HAP-1 (cell line): ENCODE data around the gene SNX2.
"Not testable (repeated sequence)": the region's sequence is repeated elsewhere in the genome, so short reads cannot be mapped to it uniquely, and the experiment has no call there.

Experiments
- DNase-seq, 2 experiments: peaks; one replicate each; pipeline ENCODE4 v3.0.0-alpha.2; 2016 to 2020; ENCODE audit warnings: low spot score in 2 of 2
- H3K27me3 ChIP-seq: fragments of 250-450 bp; sonication (Bioruptor Pico); 2 replicates; pipeline ENCODE4 v1.5.1; 2020; ENCODE audit warnings: low read depth, mild to moderate bottlenecking, moderate library complexity
- H3K36me3 ChIP-seq: fragments of 250-450 bp; sonication (Bioruptor Pico); replicated peaks from 2 replicates; pipeline ENCODE4 v1.5.1; 2020; ENCODE audit warnings: mild to moderate bottlenecking
- H3K4me1 ChIP-seq: fragments of 250-450 bp; sonication (Bioruptor Pico); 2 replicates; pipeline ENCODE4 v1.5.1; 2020; ENCODE audit warnings: mild to moderate bottlenecking
- H3K4me3 ChIP-seq: fragments of 250-450 bp; sonication (Bioruptor Pico); 2 replicates; pipeline ENCODE4 v1.5.1; 2020; ENCODE audit warnings: mild to moderate bottlenecking, moderate library complexity
- H3K9me3 ChIP-seq: fragments of 250-450 bp; sonication (Bioruptor Pico); 2 replicates; pipeline ENCODE4 v1.5.1; 2020; ENCODE audit warnings: mild to moderate bottlenecking, moderate library complexity
- in situ Hi-C: fragments of 300-500 bp; cut with MboI; formaldehyde crosslinking; loops from 3 replicates; pipeline ENCODE4 v1.14.3; 2020; ENCODE audit warnings: low sequenced_read_pairs, inconsistent platforms, mixed read lengths

Gene SNX2

GRCh38 chr5:122756264-122756911 lies 18.5 kb upstream of the SNX2 start:
- Histone ChIP-seq H3K36me3 (no peaks in the 10 kb centered on the region), H3K9me3 (no peaks in the 10 kb centered on the region), H3K4me1 (peaks cover 8% of the 10 kb centered on the region), H3K27me3 (no peaks in the 10 kb centered on the region), H3K4me3 (no peak overlapping the region)
- no peak for DNase-seq
- in situ Hi-C loops = no loop called here

- Histone ChIP-seq H3K36me3 (no peaks in the 10 kb centered on the region), H3K9me3 (no peaks in the 10 kb centered on the region), H3K4me3 (no peak overlapping the region), H3K27me3 (no peaks in the 10 kb centered on the region), H3K4me1 (peaks cover 3% of the 10 kb centered on the region; the same call in 1 of the 2 replicates)
- in situ Hi-C loops = no loop called here
- no peak for DNase-seq
Measured at GRCh38 chr5:122757285-122757684, 17.6 kb upstream of the SNX2 start.

GRCh38 chr5:122759241-122760070 lies 15.4 kb upstream of the SNX2 start:
- no peaks in the 10 kb centered on the region for H3K9me3 ChIP-seq
- no peaks in the 10 kb centered on the region for H3K36me3 ChIP-seq
- no peak for DNase-seq
- in situ Hi-C loops = no loop called here
- no peaks in the 10 kb centered on the region for H3K27me3 ChIP-seq
- no peak overlapping the region for H3K4me3 ChIP-seq
- no peaks in the 10 kb centered on the region for H3K4me1 ChIP-seq

- Histone ChIP-seq H3K4me1 (no peaks in the 10 kb centered on the region), H3K36me3 (no peaks in the 10 kb centered on the region), H3K27me3 (no peaks in the 10 kb centered on the region), H3K4me3 (no peak overlapping the region), H3K9me3 (no peaks in the 10 kb centered on the region)
- no peak for DNase-seq
- in situ Hi-C loops = no loop called here
Measured at GRCh38 chr5:122760236-122760635, 14.6 kb upstream of the SNX2 start.

- no peaks in the 10 kb centered on the region for H3K9me3 ChIP-seq
- H3K4me3 ChIP-seq = no peak overlapping the region
- H3K4me1 ChIP-seq = no peaks in the 10 kb centered on the region
- DNase-seq = no peak
- H3K36me3 ChIP-seq = no peaks in the 10 kb centered on the region
- in situ Hi-C loops = no loop called here
- H3K27me3 ChIP-seq = no peaks in the 10 kb centered on the region
Measured at GRCh38 chr5:122761115-122761514, 13.8 kb upstream of the SNX2 start.

GRCh38 chr5:122761896-122762295 lies 13.0 kb upstream of the SNX2 start:
- H3K4me3 ChIP-seq, H3K36me3 ChIP-seq, in situ Hi-C loops, H3K27me3 ChIP-seq, H3K4me1 ChIP-seq, DNase-seq, H3K9me3 ChIP-seq: not testable (repeated sequence)

GRCh38 chr5:122766130-122766529 lies 8.8 kb upstream of the SNX2 start:
- Histone ChIP-seq H3K36me3 (no peaks in the 10 kb centered on the region), H3K9me3 (no peaks in the 10 kb centered on the region), H3K27me3 (no peaks in the 10 kb centered on the region), H3K4me1 (no peaks in the 10 kb centered on the region), H3K4me3 (no peak overlapping the region)
- in situ Hi-C loops = no loop called here
- DNase-seq = no peak

- in situ Hi-C loops = no loop called here
- no peak for DNase-seq
Measured at GRCh38 chr5:122770477-122770876, 4.4 kb upstream of the SNX2 start.

GRCh38 chr5:122772446-122772845 lies 2.4 kb upstream of the SNX2 start:
- Histone ChIP-seq H3K27me3 (no peaks in the 10 kb centered on the region), H3K9me3 (no peaks in the 10 kb centered on the region), H3K4me3 (no peak overlapping the region), H3K36me3 (no peaks in the 10 kb centered on the region), H3K4me1 (peaks cover 8% of the 10 kb centered on the region)
- in situ Hi-C loops = no loop called here
- no peak for DNase-seq

More at GRCh38 chr5:122770477-122770876, 4.4 kb upstream of the SNX2 start:
- no peaks in the 10 kb centered on the region for H3K9me3 ChIP-seq
- H3K27me3 ChIP-seq = no peaks in the 10 kb centered on the region
- peaks cover 5% of the 10 kb centered on the region for H3K4me1 ChIP-seq
- no peak overlapping the region for H3K4me3 ChIP-seq
- no peaks in the 10 kb centered on the region for H3K36me3 ChIP-seq

- Histone ChIP-seq H3K9me3 (no peaks in the 10 kb centered on the region), H3K27me3 (no peaks in the 10 kb centered on the region), H3K4me3 (no peak overlapping the region), H3K4me1 (peaks cover 8% of the 10 kb centered on the region), H3K36me3 (no peaks in the 10 kb centered on the region)
- no peak for DNase-seq
- in situ Hi-C loops = no loop called here
Measured at GRCh38 chr5:122773619-122774018, 1.3 kb upstream of the SNX2 start.

GRCh38 chr5:122774519-122774860 lies 390 bp upstream of the SNX2 start:
- Histone ChIP-seq H3K4me3 (peak overlapping the region; percentile 88), H3K4me1 (peaks cover 8% of the 10 kb centered on the region), H3K27me3 (no peaks in the 10 kb centered on the region), H3K9me3 (no peaks in the 10 kb centered on the region), H3K36me3 (no peaks in the 10 kb centered on the region)
- in situ Hi-C loops = no loop called here
- no peak for DNase-seq

GRCh38 chr5:122775550-122776542 lies 966 bp downstream of the SNX2 start:
- in situ Hi-C loops = no loop called here
- peak; percentile 24 to 55 for DNase-seq
- H3K4me3 ChIP-seq = peak overlapping the region; percentile 88

GRCh38 chr5:122778157-122778556 lies 3.3 kb downstream of the SNX2 start:
- Histone ChIP-seq H3K9me3 (no peaks in the 10 kb centered on the region), H3K4me3 (no peak overlapping the region), H3K27me3 (no peaks in the 10 kb centered on the region), H3K4me1 (peaks cover 8% of the 10 kb centered on the region), H3K36me3 (no peaks in the 10 kb centered on the region)
- no peak for DNase-seq
- in situ Hi-C loops = no loop called here

More at GRCh38 chr5:122775550-122776542, 966 bp downstream of the SNX2 start:
- Histone ChIP-seq H3K4me1 (peaks cover 8% of the 10 kb centered on the region), H3K9me3 (no peaks in the 10 kb centered on the region), H3K36me3 (no peaks in the 10 kb centered on the region), H3K27me3 (no peaks in the 10 kb centered on the region)
